ENCODE measurements around the gene CMIP. TPM values are rescaled to one million over a fixed set of nuclear protein-coding genes. Genes with fewer than 3 reads are reported as not detected.

The CMIP gene
- polyA plus RNA-seq, 1 donor from 2014 or later, result 15.1 TPM

GRCh38 chr16:81575307-81575706, 130.7 kb downstream of the CMIP start:
- H3K4me2 ChIP-seq (ENCODE audit: low read length), result no peak overlapping the region
- TF ChIP-seq SMC3 (conservative IDR thresholded peaks at IDR 0.05; ENCODE audit: poor library complexity), result no peak
- no peak for TF ChIP-seq CTCF (IDR thresholded peaks at IDR 0.05; ENCODE audit: poor library complexity, severe bottlenecking)
- TF ChIP-seq MXI1 (conservative IDR thresholded peaks at IDR 0.05; ENCODE audit: poor library complexity, severe bottlenecking), result no peak
- TF ChIP-seq EP300 (conservative IDR thresholded peaks at IDR 0.05; ENCODE audit: poor library complexity, severe bottlenecking), result no peak
- no peak for TF ChIP-seq POLR2AphosphoS5 (IDR thresholded peaks at IDR 0.05)
- no peak for TF ChIP-seq EZH2 (IDR thresholded peaks at IDR 0.05; ENCODE audit: borderline replicate concordance, insufficient read depth, low read length, poor library complexity, severe bottlenecking)
- no peak for TF ChIP-seq REST (IDR thresholded peaks at IDR 0.05; ENCODE audit: borderline replicate concordance)
- no peaks in the 10 kb centered on the region for H3K9me3 ChIP-seq (ENCODE audit: low read length)
- no peak overlapping the region for H3K4me3 ChIP-seq (ENCODE audit: low read length)
- H3F3A ChIP-seq (ENCODE audit: insufficient read depth, low read length, poor library complexity, severe bottlenecking), result no peaks in the 10 kb centered on the region
- H3K9ac ChIP-seq (ENCODE audit: low read length), result no peak overlapping the region
- no peak overlapping the region for H3K27ac ChIP-seq (ENCODE audit: low read length)
- H3K9me2 ChIP-seq (ENCODE audit: insufficient read depth, low read length), result no peaks in the 10 kb centered on the region
- H3K27me3 ChIP-seq (ENCODE audit: insufficient read depth, low read depth, low read length), result no peaks in the 10 kb centered on the region
- peaks cover 5% of the 10 kb centered on the region for H3K36me3 ChIP-seq (ENCODE audit: insufficient read depth, low read length)
- no peaks in the 10 kb centered on the region for H4K20me1 ChIP-seq (ENCODE audit: insufficient read depth)
- no peak overlapping the region for H2AFZ ChIP-seq (ENCODE audit: low read depth, low read length)
- peaks cover 25% of the 10 kb centered on the region for H3K79me2 ChIP-seq (replicated peaks; ENCODE audit: insufficient read depth, low read length)

GRCh38 chr16:81575834-81576233, 131.2 kb downstream of the CMIP start:
- Histone ChIP-seq H3K79me2 (replicated peaks; ENCODE audit: insufficient read depth, low read length) (peaks cover 25% of the 10 kb centered on the region), H3K27me3 (ENCODE audit: insufficient read depth, low read depth, low read length) (no peaks in the 10 kb centered on the region), H3F3A (ENCODE audit: insufficient read depth, low read length, poor library complexity, severe bottlenecking) (no peaks in the 10 kb centered on the region), H3K36me3 (ENCODE audit: insufficient read depth, low read length) (peaks cover 5% of the 10 kb centered on the region), H3K4me2 (ENCODE audit: low read length) (no peak overlapping the region), H3K9ac (ENCODE audit: low read length) (no peak overlapping the region), H3K4me3 (ENCODE audit: low read length) (no peak overlapping the region), H3K9me2 (ENCODE audit: insufficient read depth, low read length) (no peaks in the 10 kb centered on the region), H3K9me3 (ENCODE audit: low read length) (no peaks in the 10 kb centered on the region), H2AFZ (ENCODE audit: low read depth, low read length) (no peak overlapping the region), H3K27ac (ENCODE audit: low read length) (no peak overlapping the region), H4K20me1 (ENCODE audit: insufficient read depth) (no peaks in the 10 kb centered on the region)
- TF ChIP-seq POLR2AphosphoS5 (IDR thresholded peaks at IDR 0.05) (no peak), CTCF (IDR thresholded peaks at IDR 0.05; ENCODE audit: poor library complexity, severe bottlenecking) (no peak), MXI1 (conservative IDR thresholded peaks at IDR 0.05; ENCODE audit: poor library complexity, severe bottlenecking) (no peak), TAF1 (IDR thresholded peaks at IDR 0.05; ENCODE audit: low read depth) (no peak), EP300 (conservative IDR thresholded peaks at IDR 0.05; ENCODE audit: poor library complexity, severe bottlenecking) (no peak), RAD21 (conservative IDR thresholded peaks at IDR 0.05) (no peak), REST (IDR thresholded peaks at IDR 0.05; ENCODE audit: borderline replicate concordance) (no peak), SMC3 (conservative IDR thresholded peaks at IDR 0.05; ENCODE audit: poor library complexity) (no peak), EZH2 (IDR thresholded peaks at IDR 0.05; ENCODE audit: borderline replicate concordance, insufficient read depth, low read length, poor library complexity, severe bottlenecking) (no peak)
